NCI-H510A (cell line): Measurements from ENCODE around the gene DACT1.
A peak's percentile ranks its signal among the peaks of the same experiment; 100 is the strongest.

Experiments used
- DNase-seq: peaks from one replicate; lab custom pipeline; 2025; lab: John Stamatoyannopoulos, UW

Gene DACT1

DNA sequence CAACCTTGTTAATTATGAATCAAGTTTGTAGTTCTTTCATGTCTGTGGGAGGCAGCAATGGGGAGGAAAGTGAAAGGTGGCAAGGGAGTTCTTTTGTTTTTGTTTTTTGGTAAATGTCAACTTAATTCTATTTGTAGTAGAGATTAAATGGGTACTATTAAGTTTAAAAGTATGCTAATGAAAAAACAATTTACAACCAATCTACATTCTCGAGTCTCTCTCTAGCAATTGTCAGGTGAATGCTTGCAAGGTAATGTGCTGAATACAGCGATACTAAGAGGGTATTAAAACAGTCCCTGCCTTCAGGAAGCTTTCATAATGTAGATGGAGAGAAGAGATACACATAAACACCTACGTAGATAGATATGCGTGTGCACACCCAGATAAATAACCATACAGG, 1.6 kb upstream of the DACT1 start:
- DNase-seq: no peak

DNA sequence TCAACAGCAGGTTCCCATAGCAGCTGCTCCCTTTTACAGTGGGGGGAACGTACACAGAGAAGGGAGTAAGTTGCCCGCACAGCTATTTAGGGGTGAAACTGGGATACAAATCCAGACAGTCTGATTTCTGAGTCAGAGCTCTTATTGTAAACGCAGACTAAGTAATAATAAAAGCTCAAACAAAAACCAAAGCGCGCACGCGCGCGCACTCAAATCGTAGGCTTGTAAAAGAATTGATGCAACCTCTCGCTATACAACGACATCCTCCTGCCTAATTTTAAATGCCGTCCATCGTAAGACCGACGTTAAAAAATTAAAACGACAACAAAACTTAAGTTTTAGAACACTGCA, 747 bp upstream of the DACT1 start:
- no peak for DNase-seq

GRCh38 chr14:58638231-58639197, 752 bp downstream of the DACT1 start:
- DNase-seq: no peak

DNA sequence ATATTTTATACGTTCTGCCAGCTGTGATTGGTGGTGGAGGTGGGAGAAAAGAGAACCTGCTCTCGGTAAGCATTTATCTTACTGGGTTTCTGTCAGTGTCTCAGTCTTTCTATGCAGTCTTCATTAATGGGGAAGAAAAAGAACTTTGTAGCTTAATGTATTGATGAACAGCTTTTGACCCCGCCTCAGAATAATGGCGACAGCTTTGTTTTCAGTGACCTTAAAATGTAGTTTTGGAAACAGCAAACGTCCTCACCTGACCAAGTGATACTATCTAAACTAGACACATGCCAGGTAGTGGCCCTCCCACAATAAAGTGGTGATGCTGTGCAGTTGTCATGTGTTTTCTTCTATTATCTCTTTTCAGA, 1.4 kb downstream of the DACT1 start:
- DNase-seq: no peak

DNA sequence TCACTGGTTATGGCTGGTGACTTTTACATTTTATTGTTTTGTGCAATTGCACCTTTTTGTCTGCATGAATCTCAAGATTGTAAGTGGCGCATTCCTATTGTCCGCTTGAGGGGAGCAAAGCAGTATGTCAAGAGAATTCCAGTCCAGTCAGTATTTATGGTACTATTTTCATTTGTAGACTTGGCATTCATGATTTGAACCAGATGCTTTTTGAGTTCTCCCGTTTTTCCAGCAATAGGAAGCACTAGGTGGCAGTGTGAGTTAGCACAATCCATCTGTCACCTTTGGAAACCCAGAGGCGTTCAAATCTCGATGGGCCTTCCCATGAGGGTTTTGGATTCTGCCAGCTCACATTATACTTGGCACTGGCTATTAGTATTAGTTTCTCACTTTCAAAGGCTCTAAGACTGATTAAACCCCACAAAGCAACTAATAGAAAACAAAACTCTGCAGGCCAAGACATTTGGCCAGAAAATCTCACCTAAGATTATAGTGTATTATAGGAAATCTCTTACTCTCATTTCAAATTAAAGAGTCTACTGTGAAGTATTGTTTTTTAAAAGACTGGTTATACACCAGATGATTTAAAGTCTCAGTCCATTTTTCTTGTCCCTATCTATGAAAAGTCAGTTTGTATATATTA, 2.2 kb downstream of the DACT1 start:
- DNase-seq: peak; percentile 32

DNA sequence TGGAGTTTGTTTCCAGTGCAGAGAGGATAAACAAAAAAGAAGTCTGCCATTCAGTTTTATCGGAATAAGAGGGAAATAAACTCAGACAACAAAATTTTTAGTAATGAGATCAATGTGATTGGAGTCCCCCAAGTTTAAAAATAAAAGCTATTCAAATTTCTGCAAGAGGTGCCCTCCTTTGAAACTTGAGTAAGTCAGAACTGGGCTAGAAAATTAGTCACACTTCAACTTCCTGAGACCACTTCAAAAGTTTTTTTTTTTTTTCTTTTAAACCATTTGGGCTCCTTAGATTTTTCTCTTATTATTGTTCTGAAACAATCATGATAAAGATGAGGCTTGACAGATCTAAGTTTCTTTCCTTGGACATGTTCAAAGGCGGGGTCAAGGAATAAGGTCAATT, 3.2 kb downstream of the DACT1 start:
- no peak for DNase-seq

DNA sequence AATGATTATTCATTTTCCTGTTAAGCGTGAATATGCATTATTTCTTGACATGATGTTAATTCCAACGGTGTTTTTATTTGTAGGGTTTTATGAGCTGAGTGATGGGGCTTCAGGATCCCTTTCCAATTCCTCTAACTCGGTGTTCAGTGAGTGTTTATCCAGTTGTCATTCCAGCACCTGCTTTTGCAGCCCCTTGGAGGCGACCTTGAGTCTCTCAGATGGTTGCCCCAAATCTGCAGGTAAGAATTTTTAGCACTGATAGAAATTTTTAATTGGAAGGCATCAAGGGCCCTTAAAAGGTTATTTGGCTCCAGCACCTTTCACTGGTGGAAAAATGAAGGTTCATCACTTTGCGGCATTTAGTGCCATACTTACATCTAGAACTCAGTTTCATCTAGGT, 3.7 kb downstream of the DACT1 start:
- DNase-seq: no peak

DNA sequence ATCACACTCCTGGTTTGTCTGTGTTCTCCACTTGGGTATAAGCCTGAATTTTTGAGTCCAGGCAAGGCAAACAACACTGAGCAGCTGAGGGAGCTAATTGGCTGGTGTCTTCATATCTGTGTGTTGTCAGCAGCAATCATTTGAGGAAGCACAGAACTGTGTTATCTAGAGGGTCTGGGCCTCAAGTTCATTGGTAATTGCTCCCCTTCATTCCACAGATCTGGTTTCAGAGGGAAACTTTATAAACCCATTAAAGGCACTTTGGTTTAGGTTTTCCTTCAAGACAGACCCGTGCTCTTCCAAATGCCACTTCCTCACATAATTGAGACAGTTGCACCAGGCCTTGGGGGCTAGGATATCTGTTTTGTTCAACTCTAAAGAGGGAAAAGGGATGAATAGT, 5.6 kb downstream of the DACT1 start:
- no peak for DNase-seq

DNA sequence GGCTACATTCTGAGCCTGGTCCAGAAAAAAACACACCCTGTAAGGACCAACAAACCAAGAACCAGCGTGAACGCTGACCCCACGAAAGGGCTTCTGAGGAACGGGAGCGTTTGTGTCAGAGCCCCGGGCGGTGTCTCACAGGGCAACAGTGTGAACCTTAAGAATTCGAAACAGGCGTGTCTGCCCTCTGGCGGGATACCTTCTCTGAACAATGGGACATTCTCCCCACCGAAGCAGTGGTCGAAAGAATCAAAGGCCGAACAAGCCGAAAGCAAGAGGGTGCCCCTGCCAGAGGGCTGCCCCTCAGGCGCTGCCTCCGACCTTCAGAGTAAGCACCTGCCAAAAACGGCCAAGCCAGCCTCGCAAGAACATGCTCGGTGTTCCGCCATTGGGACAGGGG, 7.9 kb downstream of the DACT1 start:
- DNase-seq: no peak

DNA sequence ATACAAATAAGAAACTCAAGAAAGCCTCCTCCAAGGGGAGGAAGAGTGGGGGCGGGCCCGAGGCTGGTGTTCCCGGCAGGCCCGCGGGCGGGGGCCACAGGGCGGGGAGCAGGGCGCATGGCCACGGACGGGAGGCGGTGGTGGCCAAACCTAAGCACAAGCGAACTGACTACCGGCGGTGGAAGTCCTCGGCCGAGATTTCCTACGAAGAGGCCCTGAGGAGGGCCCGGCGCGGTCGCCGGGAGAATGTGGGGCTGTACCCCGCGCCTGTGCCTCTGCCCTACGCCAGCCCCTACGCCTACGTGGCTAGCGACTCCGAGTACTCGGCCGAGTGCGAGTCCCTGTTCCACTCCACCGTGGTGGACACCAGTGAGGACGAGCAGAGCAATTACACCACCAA, 8.7 kb downstream of the DACT1 start:
- no peak for DNase-seq

DNA sequence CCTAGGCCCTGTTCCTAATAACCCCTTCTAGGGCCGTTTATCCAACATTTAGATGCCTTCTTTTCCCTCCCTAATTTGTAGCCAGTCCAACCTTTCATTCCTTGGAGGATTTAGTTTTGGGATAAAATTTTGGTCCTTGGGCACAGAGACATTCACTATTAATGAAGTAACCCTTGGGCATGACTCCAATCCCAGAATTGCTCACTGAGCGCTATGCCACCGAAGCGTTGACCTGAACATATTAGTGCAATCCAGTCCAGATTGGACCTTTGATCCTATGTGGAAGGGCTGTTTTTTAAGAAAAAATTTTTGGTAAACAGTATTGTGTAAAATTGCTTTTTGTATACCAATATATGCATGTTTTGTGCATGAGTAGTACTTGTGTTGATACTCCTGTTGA, 10.0 kb downstream of the DACT1 start:
- no peak for DNase-seq

DNA sequence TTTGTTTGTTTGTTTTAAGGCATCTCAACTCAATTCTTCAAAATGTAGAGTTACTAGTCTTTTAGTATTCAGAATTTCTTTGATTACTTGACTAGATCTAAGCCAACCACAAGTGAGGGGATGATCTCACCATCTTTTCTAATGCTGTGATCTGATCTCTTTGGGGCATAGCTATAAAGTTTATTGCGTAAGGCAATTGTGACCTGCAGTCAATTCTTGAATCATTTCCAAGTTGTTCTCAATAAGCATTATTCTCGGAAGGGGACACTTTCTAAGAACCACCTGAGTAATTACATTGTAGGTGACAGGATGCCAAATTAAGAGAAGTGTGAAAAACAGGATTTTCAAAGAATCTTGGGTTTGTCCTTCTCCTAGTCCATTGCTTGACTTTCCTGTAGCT, 13.1 kb downstream of the DACT1 start:
- no peak for DNase-seq

DNA sequence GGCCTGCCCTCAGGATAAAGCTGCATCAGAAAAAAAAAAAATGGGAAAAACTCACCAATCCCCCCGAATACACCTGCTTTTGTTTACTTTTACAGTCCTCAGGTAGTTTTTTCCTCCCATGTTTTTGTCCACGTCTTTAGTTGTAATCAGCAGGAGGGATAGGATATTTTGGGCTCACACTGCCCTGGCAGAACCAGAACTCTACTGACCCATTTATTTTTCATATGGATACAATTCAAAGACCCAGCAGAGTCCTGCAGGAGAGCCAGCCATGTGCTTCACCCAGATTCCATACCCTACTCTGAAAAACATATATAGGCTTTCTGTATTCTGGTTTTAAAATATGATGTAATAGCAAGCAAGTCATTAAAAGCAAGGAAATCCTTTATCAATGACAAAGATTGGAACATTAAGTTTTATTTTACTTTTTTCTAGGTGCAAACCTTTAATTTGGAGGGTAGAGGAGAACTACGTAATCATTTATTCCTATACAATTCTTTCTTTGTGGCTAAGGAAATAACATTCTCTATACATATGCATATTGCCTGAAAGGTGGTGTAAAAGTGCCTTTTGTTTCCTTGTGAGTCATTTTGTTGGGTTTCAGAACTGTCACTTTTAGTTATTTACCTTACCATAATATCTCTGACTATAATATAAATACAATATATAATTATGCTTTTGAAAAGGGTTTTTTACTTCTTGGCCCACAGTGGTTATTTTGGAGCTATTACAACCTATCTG, 19.1 kb downstream of the DACT1 start:
- no peak for DNase-seq

- no peak for DNase-seq
These were observed 21.3 kb downstream of the DACT1 start for GRCh38 chr14:58659061-58659460.

DNA sequence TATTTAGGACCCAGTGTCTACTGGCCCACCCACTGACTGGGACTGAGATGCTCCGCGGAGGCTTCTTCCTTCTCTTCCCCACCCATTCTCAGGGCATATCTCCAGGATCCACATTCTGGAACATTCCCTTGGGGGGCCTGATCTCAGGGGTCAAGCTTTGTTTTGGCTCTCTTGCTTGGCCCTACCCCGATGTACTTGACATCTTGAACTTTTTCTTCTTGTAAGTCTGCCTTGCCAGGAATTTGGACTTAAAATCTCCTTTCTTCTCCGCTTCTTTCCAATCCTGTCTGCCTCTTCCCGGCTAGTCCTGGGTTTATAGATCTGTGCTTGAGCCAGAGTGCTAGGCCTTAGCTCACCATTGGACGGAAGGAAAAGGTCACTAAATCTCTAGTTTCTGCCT, 22.1 kb downstream of the DACT1 start:
- no peak for DNase-seq

DNA sequence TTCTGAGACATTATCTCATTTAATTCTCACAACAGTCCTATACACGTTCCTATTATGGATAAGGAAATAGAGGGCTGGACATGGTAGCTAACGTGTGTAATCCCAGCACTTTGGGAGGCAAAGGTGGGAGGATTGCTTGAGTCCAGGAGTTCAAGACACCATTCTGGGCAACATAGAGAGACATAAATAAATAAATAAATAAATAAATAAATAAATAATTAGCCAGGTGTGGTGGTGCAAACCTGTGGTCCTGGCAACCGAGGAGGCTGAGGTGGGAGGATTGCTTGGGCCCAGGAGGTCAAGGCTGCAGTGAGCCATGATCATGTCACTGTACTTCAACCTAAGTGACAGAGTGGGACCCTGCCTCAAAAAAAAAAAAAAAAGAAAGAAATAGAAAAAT, 22.6 kb downstream of the DACT1 start:
- no peak for DNase-seq

DNA sequence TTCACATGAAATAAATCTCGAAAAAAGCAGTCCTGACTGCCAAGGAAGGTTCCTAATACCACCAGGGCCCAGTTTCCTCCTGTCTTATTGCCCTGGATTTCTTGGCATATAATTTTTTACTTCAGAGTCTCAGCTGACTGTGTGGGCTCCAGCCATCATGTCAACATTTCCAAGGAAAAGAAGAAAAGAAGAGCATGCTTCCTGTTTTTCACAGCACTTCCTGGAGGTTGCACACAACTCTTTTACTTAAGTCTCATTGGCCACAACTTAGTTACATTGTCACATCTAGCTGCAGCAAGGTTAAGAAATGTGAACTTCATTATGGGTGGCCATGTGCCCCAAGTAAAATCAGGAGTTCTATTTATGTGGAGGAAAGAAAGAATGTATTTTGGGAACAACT, 24.3 kb downstream of the DACT1 start:
- DNase-seq: no peak

DNA sequence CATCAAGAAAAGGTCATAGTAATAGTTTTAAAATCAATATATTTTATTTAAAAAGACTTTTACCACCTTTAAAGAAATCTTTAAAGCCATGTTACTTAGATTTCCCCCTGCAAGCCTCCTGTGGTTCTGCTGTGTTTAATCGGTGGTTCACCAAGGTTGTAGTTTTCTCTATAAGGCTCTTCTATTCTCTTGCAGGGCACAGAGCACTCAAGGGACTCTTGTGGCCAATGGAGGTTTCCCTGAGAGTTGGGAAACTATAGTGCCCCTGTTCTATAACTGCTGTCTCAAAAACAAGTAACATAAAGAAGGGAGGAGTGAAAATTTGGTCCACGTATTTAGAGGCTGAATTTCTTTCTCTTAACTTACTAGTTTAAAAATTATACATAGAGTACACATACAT, 25.0 kb downstream of the DACT1 start:
- no peak for DNase-seq

GRCh38 chr14:58663494-58664111, 25.8 kb downstream of the DACT1 start:
- peak; percentile 94 for DNase-seq

DNA sequence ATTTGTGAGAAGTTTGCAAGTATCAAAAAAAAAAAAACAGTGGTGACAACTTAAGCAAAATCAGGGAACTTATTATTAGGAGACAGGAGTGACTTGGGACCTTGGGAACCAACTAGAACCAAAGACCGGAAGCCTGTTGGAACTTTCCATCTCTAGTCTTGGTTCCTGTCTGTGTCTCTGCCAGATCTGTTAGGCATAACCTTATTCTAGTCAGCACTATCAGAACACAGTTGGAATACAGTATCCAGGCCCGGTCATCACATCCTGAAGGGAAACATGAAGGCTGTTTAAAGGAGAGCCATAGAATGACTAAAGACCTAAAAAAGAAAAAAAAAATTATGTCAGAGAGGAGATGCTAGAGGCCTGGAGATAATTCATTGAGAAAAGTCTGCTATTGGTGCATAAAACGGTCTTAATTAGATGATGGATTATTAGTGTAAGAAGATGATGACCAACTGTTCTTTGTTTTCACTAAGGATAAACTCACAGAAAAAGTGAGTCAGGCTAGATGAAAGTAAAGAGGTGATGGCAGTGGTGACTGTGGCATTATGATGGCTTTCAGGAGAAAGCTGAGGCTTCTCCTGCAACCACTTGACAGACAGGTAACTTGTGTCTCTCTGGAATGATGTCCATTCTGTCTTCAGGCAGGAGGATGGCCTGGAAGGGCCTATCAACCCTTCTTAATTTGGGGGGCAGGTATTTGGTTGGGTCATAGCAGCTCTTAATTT, 28.2 kb downstream of the DACT1 start:
- DNase-seq: no peak

DNA sequence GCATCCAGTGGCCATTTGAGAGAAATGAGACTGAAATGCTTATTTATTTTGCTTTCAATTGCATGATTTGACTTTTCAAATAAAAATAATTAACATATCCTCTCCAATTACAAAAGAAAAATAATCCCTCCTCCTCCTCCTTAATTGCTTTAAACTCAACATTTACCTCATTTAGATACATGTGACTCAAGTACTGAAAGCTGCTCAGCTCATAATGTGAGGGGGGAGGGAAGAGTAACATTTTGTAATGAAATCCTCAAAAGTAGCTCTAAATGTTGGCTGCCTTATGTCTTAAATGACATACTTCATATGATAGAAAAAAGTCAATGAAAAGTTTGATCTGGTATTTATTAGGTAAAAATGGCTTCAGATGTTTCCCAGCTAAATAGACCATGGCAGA, 29.0 kb downstream of the DACT1 start:
- no peak for DNase-seq

DNA sequence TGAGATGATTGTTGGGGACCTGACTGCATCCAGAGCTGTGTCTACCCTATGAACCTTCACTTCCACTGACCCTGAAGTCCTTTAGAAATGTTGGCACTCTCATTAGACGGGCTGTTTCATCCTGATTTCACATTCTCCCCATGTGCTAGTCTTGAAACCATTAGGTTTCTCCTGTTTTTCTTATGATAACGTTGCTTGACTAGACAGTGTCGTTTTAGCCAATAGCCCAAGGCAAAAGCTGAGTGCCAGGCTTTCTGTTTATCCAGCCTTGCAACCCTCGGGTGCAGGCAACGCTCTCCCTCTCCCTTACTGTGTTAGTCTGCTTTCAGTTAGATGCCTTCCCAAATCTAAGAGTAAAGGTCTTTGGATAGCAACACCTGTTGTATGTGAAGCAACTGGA, 30.1 kb downstream of the DACT1 start:
- DNase-seq: no peak
